NCI-H82 treated with DMSO at 0.1 percent for 48 hours (cell line): ENCODE data around the gene TAX1BP1.
"Not testable (repeated sequence)": the region's sequence is repeated elsewhere in the genome, so short reads cannot be mapped to it uniquely, and the experiment has no call there.

ENCODE experiments used
- DNase-seq: peaks from one replicate; lab custom pipeline; 2025; ENCODE audit not compliant: unreplicated experiment; lab: John Stamatoyannopoulos, UW

TAX1BP1 gene

GRCh38 chr7:27842094-27842692 is 102.2 kb downstream of the TAX1BP1 start:
- peak; percentile 56 for DNase-seq

- DNase-seq: no peak
Measured at GRCh38 chr7:27842851-27843250, 102.9 kb downstream of the TAX1BP1 start.

- DNase-seq: no peak
Measured at GRCh38 chr7:27843584-27844305, 103.8 kb downstream of the TAX1BP1 start.

GRCh38 chr7:27846388-27846787 is 106.4 kb downstream of the TAX1BP1 start:
- no peak for DNase-seq

GRCh38 chr7:27850531-27850930 is 110.6 kb downstream of the TAX1BP1 start:
- no peak for DNase-seq

GRCh38 chr7:27856703-27857485 is 116.9 kb downstream of the TAX1BP1 start:
- not testable (repeated sequence) for DNase-seq

GRCh38 chr7:27860800-27861199 is 120.8 kb downstream of the TAX1BP1 start:
- DNase-seq: no peak

GRCh38 chr7:27861747-27862146 is 121.8 kb downstream of the TAX1BP1 start:
- no peak for DNase-seq

- no peak for DNase-seq
Measured at GRCh38 chr7:27863880-27864279, 123.9 kb downstream of the TAX1BP1 start.

- DNase-seq: no peak
Measured at GRCh38 chr7:27866256-27866655, 126.3 kb downstream of the TAX1BP1 start.

GRCh38 chr7:27866828-27867672 is 127.1 kb downstream of the TAX1BP1 start:
- no peak for DNase-seq

GRCh38 chr7:27868131-27868550 is 128.2 kb downstream of the TAX1BP1 start:
- DNase-seq: no peak

GRCh38 chr7:27869056-27869455 is 129.1 kb downstream of the TAX1BP1 start:
- DNase-seq: no peak

- DNase-seq: no peak
Measured at GRCh38 chr7:27870595-27870994, 130.6 kb downstream of the TAX1BP1 start.

GRCh38 chr7:27871086-27871485 is 131.1 kb downstream of the TAX1BP1 start:
- peak; percentile 58 for DNase-seq

- no peak for DNase-seq
Measured at GRCh38 chr7:27871866-27872265, 131.9 kb downstream of the TAX1BP1 start.

- no peak for DNase-seq
Measured at GRCh38 chr7:27872356-27873275, 132.7 kb downstream of the TAX1BP1 start.

- no peak for DNase-seq
Measured at GRCh38 chr7:27873981-27874957, 134.3 kb downstream of the TAX1BP1 start.

GRCh38 chr7:27875061-27875460 is 135.1 kb downstream of the TAX1BP1 start:
- no peak for DNase-seq
